AG09319 (cell line): ENCODE results near the gene GSC.
"Not testable (repeated sequence)": the region's sequence is repeated elsewhere in the genome, so short reads cannot be mapped to it uniquely, and the experiment has no call there.

Source experiments
- DNase-seq: peaks from one replicate; pipeline ENCODE4 v3.0.0-alpha.2; 2010; ENCODE audit warnings: low read depth; ENCODE audit errors: extremely low read depth
- TF ChIP-seq, protein P1 (sequence below): IDR thresholded peaks from 2 replicates; pipeline ENCODE4 v1.5.1; 2011; ENCODE audit warnings: low read depth, mild to moderate bottlenecking, inconsistent platforms, low read length, moderate library complexity

GSC gene

DNA sequence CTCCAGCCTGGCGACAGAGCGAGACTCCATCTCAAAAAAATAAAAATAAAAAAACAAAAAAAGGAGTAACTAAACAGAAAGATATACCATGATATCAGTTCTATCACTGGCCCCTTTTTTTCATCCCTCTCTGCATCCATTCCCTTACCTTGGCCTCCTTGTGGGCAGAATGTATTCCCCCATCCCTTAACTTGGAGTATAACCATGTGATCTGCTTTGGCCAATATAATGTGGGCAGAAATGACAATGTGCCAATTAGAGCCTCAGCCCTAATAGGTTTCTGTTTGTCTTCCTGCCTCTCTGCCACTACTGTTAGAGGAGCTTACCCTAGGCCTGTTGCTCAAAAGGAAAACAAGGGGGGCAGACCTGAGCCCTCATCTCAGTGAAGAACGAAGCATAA lies 23.8 kb downstream of the GSC start:
- no peak for DNase-seq
- TF ChIP-seq, protein P1, sequence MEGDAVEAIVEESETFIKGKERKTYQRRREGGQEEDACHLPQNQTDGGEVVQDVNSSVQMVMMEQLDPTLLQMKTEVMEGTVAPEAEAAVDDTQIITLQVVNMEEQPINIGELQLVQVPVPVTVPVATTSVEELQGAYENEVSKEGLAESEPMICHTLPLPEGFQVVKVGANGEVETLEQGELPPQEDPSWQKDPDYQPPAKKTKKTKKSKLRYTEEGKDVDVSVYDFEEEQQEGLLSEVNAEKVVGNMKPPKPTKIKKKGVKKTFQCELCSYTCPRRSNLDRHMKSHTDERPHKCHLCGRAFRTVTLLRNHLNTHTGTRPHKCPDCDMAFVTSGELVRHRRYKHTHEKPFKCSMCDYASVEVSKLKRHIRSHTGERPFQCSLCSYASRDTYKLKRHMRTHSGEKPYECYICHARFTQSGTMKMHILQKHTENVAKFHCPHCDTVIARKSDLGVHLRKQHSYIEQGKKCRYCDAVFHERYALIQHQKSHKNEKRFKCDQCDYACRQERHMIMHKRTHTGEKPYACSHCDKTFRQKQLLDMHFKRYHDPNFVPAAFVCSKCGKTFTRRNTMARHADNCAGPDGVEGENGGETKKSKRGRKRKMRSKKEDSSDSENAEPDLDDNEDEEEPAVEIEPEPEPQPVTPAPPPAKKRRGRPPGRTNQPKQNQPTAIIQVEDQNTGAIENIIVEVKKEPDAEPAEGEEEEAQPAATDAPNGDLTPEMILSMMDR: no peak

DNA sequence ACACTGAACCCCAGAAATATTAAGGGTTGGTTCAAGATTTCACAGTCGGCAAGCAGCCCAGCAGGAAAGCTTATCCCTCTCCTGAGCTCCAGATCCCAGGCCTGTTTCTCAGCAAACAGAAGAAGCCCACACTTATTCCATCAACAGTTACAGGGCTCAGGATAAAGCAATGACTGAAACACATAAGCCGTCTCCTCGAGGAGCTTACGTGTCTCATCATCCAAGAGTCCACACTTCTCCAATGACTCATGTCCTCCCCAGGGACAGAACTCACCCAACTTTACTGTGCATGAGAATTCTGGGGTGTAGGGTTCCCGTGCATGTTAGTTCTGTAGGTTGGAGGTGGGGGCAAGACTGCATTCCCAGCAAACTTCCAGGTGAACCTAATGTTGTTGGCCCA lies 31.2 kb downstream of the GSC start:
- DNase-seq: no peak
- TF ChIP-seq, protein P1: no peak

DNA sequence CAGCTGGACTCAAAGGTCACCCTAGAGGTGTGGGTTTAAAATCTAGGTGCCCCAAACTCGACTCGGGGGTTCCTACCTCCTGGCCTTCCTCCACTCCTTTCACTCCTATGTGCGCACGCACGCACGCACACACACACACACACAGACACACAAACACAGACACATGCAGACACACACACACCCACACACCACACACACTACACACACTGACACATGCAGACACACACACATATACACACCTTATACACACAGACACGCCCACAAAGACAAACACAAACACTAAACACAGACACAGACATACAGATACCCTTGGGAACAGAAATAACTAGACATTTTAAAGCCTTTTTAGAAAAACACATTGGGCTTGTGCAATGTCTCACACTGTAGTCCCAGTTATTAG lies 31.8 kb downstream of the GSC start:
- no peak for DNase-seq
- TF ChIP-seq, protein P1: no peak

DNA sequence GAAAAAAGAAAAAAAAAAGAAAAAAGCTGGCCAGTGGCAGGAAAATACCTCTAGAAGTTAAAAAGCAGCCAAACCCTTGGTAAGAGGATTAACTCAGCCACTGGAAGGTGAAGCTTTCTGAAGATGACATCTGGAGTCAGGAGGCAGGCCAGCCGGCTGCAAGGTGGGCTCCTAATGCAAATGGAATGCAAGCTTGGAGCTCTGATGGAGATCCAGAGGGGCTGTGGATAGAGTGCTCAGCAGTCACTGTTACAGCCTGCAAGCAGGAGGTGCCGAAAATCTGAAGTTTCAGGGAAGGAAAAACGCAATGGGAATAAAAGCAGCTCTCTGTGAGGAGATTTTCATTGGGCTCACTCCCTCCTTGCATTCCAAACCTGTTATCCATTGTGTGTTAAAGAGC lies 41.0 kb downstream of the GSC start:
- TF ChIP-seq, protein P1: no peak

DNA sequence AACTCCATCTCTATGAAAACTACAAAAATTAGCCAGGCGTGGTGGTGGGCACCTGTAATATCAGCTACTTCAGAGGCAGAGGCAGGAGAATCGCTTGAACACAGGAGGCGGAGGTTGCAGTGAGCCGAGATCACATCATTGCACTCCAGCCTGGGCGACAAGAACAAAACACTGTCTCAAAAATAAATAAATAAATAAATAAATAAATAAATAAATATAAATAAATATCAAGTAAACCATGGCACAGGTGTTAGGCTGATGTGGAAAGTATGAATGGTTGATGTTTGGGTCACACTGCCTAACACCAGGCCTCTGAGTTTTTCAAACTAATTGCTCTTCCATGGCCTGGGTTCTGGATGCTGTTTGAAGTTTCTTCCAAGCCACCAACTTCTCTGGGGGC lies 41.5 kb downstream of the GSC start:
- DNase-seq: not testable (repeated sequence)

More for the DNA sequence above, 41.0 kb downstream of the GSC start:
- DNase-seq: no peak

DNA sequence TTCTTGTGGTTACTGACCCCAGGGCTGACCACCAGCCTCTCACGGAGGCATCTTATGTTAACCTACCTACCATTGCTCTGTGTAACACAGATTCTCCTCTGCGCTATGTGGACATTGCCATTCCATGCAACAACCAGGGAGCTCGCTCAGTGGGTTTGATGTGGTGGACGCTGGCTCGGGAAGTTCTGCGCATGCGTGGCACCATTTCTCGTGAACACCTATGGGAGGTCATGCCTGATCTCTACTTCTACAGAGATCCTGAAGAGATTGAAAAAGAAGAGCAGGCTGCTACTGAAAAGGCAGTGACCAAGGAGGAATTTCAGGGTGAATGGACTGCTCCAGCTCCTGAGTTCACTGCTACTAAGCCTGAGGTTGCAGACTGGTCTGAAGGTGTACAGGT lies 43.3 kb downstream of the GSC start:
- DNase-seq: not testable (repeated sequence)

DNA sequence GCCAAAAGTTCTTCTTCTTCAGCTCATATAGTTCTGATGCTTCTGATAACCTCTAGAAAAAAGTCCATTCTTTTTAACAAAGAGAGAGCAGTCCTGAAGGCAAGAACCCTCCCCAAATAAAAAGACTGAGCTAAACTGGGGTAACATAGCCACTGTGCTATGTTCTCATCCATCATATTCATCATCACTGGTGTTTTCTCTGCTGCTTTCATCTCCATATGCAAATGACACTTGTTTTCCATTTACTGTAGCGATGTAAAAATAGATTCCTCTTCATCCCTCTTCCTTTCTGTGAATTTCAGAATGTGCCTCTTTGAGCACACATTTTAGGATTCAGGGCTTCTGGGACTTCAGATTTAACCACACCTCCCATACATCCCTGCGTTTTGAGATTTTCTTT lies 44.9 kb downstream of the GSC start:
- no peak for DNase-seq
- TF ChIP-seq, protein P1: no peak

DNA sequence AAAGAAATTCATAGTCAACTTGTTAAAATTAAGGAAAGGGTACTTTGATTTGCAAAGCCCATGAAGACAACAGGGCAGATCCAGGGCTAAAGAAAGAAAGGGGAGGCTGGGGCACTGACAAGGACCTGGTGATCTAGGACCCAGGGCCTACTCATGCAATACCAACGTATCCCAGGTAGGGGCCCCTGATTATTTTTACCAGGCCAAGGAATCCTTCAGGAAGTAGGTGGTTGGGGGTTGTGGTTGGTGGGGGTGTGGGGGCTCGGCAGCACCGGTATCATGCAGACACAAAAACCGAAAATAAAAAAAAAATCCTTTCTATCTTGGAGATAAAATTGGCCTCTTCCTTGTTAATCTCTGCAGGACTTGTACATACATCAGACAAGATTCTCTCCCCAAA lies 47.5 kb downstream of the GSC start:
- TF ChIP-seq, protein P1: no peak
- DNase-seq: no peak
